GM21723 (cell line): ENCODE data around the gene PTPRB.

Experiments used
- ATAC-seq: cut with Tn5 transposase; IDR thresholded peaks from one replicate; pipeline ENCODE4 v1.9.1; 2021; ENCODE audit warnings: mild to moderate bottlenecking, moderate library complexity; ENCODE audit not compliant: unreplicated experiment

Gene PTPRB

GRCh38 chr12:70598467-70599193, 38.6 kb downstream of the PTPRB start:
- no peak for ATAC-seq

- ATAC-seq, result no peak
Measured at GRCh38 chr12:70592664-70593063, 44.6 kb downstream of the PTPRB start.

DNA sequence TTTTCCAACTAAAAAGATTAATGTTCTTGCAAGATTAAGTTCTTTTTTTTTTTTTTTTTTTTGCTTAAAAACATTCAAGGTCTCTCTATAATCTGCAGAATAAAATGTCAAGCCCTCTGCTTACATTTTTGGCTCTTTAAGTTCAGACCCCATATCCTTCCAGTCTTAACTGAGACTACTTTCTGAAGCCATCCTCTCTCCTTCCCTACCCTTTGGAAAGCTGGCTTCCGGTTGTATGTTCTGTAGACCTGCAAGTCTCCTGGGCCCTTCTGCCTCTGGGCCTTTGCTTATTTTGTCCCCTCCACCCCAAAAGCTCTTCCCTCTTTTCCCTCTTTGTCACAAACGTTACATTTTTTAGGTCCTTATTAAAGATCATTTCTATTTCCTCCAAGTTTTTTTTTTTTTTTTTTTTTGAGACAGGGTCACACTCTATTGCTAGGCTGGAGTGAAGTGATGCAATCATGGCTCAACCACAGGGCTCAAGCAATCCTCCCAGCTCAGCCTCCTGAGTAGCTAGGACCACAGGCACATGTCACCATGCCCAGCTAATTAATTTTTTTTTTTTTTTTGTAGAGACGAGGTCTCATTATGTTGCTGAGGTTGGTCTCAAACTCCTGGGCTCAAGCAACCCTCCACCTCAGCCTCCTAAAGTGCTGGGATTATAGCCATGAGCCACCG, 46.5 kb downstream of the PTPRB start:
- no peak for ATAC-seq

- peak; percentile 91 for ATAC-seq
Measured at GRCh38 chr12:70590051-70590450, 47.2 kb downstream of the PTPRB start.

DNA sequence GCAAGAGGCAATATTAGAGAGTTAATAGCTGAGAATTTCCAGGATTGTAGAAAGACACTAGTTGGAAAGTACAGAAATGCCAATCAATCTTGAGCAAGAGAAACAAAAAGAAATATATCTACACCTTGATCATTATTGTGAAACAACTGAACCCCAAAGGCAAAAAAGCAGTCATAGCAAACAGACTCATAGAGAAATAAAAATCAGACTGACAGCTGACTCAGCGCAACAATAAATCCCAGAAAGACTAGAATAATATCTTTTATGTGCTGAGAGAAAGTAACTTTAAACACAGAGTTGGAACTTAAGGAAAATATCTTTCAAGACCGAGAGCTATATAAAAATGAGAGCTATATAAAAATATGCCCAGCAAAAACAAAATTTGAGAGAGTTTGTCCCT, 52.9 kb downstream of the PTPRB start:
- ATAC-seq, result no peak

DNA sequence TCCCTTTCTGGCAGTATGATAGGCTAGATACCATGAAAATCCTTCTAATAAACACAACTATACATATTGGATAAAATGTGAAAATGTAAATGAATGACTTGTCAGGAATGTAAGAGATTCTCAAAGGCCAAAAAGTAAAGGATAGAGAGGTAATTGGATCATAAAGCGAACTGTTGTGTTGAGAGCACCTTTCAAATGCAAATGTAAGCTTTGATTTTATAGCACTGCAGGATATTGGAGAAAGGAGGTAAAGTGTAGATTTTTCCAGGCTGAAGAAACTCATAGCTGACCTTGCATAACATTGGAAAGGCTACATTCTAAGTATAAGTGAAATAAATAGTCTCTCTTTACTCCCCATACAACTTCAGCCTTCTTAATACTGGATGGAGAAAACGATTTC, 54.0 kb downstream of the PTPRB start:
- ATAC-seq, result no peak

- peak; percentile 51 for ATAC-seq
Measured at GRCh38 chr12:70581208-70581607, 56.0 kb downstream of the PTPRB start.

DNA sequence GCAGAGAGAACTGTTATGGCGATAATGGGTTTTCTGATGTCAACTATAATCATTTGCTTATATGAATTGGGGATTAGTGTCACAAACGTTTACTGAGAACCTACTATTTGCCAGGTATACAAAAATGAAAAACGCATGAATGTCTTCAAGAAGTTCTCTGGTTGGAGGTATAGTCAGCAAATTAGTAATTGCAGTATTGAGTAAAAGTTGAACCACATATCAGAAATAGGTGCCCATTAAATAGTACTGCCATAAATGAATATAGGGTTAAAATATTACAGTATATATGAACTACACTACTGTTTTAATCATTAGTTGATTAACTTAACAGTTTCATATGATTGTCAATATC, 60.0 kb downstream of the PTPRB start:
- peak; percentile 10 for ATAC-seq

GRCh38 chr12:70576341-70577282, 60.6 kb downstream of the PTPRB start:
- peak; percentile 62 for ATAC-seq

- no peak for ATAC-seq
Measured at GRCh38 chr12:70571705-70572268, 65.4 kb downstream of the PTPRB start.

GRCh38 chr12:70571029-70571428, 66.2 kb downstream of the PTPRB start:
- no peak for ATAC-seq

DNA sequence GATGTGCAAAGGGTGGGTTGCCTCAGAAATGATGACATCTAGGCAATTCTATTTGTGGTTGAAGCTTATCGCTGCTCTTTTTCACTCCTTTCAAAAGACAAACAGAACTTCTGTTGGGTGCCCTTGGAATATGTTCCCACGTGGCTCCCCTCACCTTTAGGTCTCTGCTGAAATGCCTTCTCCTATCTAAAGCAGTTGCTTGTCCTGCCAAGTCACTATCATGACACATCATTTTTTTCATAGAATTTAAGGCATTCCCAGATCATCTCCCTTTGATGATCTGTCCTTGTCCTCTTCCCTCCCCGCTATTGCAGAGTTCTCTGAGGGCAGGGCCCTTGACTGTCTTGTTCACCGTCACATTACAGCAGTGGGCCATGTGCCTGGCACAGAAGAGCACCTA, 75.7 kb downstream of the PTPRB start:
- ATAC-seq, result no peak

GRCh38 chr12:70560671-70561070, 76.6 kb downstream of the PTPRB start:
- no peak for ATAC-seq

DNA sequence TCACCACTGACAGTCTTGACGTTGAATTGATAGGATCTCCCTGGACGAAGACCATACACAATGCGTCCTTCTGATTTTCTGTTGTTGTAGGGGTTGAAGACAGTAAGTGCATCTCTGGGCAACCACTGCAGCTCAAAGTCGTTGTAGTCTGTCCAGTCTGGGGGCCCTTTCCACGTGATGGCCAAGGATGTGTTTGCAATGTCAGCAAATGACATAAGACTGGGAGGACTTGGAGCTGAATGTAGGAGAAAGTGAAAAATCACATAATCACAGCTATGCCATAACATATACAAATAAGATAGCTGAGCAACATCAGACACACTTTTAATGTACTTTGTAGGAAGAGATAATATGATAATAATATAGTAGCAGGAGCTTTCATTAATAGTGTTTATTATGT, 77.8 kb downstream of the PTPRB start:
- no peak for ATAC-seq

- ATAC-seq, result no peak
Measured at GRCh38 chr12:70557583-70558191, 79.5 kb downstream of the PTPRB start.

DNA sequence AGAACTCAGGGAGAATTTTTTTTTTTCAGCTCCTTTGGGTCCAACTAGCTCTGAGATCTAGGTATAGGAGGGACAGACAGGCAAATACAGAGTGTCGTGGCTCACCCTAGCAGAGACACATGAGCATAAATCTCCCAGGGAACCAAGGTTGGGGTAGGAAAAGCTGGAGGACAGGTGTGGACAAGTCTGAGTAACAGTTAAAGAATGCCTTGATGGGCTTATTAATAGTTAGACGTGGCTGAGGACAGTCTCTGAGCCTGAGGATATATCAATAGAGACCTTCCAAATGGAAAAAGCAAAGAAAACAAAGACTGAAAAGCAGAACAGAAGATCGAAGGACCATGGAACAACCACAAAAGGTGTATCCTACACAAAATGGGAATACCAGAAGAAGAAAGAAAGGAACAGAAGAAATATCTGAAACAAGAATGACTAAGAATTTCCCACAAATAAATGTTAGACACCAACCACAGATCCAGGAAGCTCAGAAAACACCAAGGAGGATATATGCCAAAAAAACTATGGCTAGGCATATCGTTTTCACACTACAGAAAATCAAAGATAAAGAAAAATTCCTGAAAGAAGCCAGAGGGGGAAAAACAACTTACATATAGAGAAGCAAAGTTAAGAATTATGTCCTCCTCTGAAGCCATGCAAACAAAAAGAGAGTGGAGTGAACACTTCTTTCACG, 80.9 kb downstream of the PTPRB start:
- no peak for ATAC-seq

GRCh38 chr12:70555081-70555480, 82.1 kb downstream of the PTPRB start:
- no peak for ATAC-seq

- ATAC-seq, result no peak
Measured at GRCh38 chr12:70553391-70553859, 83.8 kb downstream of the PTPRB start.

- ATAC-seq, result no peak
Measured at GRCh38 chr12:70551731-70552130, 85.5 kb downstream of the PTPRB start.

DNA sequence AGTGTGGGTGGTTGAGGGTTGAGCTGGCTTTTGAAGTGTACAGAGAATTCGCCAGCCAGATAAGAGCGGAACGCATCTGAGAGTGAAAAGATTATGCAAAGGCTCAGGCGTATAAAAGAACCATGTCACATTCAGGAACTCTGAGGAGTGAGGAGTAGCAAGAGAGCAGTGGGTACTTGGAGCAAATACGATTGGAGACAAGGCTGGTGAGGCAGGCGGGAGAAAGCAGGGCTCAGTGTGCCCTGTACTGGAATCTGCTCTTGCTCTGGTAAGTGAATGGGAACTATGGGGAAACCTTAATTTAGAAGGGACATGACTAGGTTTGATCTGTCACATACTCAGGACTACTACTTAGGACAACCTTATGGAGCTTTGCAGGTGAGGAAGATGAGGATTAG, 87.0 kb downstream of the PTPRB start:
- ATAC-seq, result no peak
